HG02642 (cell line): Measurements from ENCODE around the gene LSM7.

ENCODE experiments used
- ATAC-seq: cut with Tn5 transposase; IDR thresholded peaks from one replicate; pipeline ENCODE4 v1.9.1; 2021; ENCODE audit warnings: mild to moderate bottlenecking; ENCODE audit not compliant: unreplicated experiment, poor library complexity

Gene LSM7

DNA sequence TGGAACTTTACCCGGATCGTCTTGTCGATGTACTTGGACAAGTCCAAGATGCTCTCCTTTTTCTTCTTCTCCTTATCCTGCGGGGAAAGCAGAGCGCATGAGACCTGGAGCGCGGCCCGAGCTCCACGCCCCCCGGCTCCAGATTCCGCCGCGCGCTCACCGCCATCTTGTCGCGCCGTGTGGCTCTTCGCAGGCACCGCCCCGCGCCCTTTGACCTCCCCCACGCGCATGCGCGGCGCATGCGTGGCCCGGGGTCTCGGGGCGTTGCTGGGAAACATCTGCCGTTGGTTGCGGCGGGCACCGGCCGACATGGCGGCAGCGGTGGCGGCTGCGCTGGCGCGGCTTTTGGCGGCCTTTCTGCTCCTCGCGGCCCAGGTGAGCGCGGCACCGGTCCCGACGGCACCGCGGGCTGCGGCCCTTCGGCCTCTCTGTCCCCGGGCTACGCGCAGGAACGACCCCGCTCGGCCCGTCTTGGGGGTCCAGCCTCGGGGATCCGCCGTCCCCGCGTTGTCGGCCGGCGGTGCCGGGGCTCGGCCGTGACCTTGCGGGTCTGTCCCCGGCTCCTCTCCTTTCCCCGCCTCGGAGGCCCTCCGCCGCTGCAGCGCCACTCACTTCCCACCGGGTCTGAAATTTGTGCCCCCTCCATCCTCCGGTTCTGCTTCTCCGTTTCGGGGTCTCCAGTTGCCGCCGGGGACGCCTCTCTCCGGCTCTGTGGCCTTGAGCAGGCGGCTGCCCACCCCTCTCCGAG, at the start of gene LSM7, which contains the start of gene SPPL2B:
LSM7 (minus strand) TSS at position 186 of the 748 bp plus-strand sequence; CDS start at position 166, 20 bp downstream.
SPPL2B (plus strand) TSS at position 284 of the 748 bp plus-strand sequence; CDS start at position 310, 26 bp downstream.
- ATAC-seq = peak; percentile 76

DNA sequence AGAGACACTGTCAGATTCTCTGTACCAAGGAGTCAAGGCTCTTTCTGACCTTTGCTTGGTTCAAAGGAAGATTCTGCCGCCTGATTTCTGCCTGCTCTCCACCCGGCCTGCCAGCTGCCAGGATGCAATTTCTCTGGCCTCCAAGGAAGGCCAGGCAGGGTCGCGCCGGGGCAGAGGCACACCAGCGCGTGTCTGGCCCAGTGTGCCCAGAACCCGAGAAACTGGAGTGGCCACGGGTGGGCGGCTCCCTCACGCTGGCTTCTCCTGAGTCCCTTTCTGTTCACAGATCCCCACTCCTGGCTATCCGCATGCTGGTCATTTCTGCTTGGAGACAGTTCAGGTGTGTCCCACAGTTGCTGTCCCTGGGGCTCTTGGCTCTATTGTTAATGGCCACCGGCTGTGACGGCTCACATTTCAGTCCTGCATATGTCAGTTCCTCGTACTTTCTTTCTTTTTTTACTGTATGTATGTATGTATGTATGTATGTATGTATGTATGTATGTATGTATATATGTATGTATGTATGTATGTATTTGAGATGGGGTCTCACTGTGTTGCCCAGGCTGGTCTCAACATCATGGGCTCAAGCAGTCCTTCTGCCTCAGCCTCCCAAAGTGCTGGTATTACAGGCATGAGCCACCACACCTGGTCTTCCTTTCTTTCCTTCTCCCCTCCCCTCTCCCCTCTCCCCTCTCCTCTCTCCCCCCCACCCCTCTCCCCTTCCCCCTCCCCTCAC, 48.6 kb upstream of the LSM7 start:
- no peak for ATAC-seq

GRCh38 chr19:2375353-2376121, 47.2 kb upstream of the LSM7 start:
- ATAC-seq = no peak

- no peak for ATAC-seq
Observed at GRCh38 chr19:2374808-2375207, 46.4 kb upstream of the LSM7 start.

- ATAC-seq = no peak
Observed at GRCh38 chr19:2372076-2372612, 43.8 kb upstream of the LSM7 start.

DNA sequence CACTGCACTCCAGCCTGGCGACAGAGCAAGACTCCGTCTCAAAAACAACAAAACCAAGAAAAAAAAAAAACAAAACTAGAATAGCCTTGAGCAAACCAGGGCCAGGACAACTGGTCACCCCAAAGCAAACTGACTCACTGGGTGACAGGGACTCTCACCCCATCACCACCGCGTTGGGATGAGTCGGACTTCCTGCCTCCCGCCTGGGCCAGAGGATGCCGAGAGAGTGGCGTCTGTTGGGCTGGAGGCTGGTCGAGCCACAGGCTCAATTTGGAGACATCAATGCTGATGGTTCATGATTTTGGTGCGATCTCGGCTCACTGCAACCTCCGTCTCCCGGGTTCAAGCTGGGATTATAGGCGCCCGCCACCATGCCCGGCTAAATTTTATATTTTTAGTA, 43.3 kb upstream of the LSM7 start:
- ATAC-seq = no peak

DNA sequence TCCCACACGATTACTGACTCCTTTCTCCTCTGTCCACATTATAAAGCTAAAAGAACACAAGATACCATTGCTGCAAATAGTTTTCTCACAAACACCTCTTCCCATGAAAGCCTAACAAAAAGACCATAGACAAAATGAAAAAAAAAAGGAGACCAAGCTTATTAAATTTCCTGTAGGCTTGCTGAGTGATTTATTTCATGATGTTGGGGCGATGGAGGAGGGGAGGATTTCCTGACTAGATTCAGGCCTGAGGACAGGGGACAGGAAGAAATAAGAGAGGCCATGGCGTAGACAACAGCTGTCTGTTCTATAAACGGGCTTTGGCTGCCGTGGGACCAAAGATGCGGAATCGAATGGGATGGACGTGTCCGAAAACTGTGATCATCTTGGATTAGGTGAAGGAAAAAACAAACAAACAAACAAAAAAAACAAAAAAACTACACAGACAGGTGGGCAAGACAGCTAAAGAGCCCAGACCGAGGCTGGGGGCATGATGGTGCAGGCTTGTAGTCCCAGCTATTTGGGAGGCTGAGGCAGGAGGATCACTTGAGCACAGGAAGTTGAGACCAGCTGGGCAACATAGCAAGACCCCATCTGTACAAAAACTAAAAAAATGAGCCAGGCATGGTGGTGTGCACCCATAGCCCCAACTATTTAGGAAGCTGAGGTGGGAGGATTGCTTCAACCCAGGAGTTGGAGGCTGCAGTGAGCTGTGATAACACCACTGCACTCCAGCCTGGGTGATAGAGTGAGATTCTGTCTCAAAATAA, 37.0 kb upstream of the LSM7 start:
- no peak for ATAC-seq

GRCh38 chr19:2363419-2363818, 35.0 kb upstream of the LSM7 start:
- ATAC-seq = no peak

DNA sequence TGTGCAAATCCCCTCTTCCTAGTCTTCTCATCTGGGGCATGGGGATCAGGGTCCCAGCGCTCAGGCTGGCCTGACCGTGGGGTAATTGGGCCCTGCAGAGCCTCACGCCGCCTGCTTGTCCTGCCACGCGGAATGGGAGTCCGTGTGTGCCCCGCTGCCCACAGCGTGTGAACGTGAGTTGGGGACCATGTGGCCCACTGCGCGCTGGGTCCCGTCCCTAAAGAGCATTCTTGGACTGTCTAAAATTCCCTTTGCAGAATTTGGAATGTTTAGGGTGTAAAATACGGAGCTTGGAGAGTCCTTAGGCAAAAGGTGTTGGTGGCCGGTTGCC, 34.5 kb upstream of the LSM7 start:
- ATAC-seq = no peak

- ATAC-seq = no peak
Observed at GRCh38 chr19:2362046-2362969, 33.9 kb upstream of the LSM7 start.

DNA sequence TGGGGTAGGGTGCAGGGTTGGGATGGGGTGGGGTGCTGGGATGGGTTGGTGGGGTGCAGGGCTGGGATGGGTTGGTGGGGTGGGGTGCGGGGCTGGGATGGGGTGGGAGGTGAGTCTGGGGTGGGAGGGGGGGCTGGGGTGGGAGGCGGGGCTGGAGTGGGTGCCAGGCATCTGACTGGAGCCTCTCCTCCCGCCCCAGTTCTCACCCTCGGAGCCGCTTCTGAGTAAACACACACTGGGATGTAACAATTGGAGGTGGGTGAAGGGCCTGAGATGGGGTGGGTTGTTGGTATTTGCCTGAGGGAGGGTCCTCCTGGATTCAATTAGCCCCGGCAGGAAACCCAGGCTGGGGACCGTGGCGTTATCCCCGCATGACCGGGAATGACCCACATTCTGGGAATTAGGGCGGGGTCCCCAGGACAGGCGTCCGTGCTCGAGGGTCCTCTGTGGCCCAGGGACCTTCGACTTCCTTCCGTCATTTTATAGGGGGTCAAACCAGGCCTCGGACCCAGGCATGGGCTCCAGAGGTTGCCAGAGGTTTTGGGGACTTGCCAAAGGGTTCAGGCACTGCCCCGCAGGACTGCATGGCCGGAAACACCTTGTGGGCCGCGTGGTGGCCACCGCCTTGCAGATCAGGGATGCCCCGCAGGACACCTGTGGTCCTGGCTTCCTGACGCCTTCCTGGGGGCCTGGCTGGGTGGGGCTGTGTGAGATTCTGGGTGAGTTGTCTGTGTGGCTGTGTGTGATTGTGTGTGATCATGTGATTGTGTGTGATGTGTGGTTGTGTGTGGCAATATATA, 33.1 kb upstream of the LSM7 start:
- no peak for ATAC-seq

GRCh38 chr19:2360833-2361232, 32.4 kb upstream of the LSM7 start:
- no peak for ATAC-seq

- ATAC-seq = no peak
Observed at GRCh38 chr19:2359992-2360685, 31.8 kb upstream of the LSM7 start, which contains the start of gene TMPRSS9. Gene TMPRSS9 (plus strand): TSS chr19:2360265. CDS start chr19:2389786, 29,521 bp downstream.

DNA sequence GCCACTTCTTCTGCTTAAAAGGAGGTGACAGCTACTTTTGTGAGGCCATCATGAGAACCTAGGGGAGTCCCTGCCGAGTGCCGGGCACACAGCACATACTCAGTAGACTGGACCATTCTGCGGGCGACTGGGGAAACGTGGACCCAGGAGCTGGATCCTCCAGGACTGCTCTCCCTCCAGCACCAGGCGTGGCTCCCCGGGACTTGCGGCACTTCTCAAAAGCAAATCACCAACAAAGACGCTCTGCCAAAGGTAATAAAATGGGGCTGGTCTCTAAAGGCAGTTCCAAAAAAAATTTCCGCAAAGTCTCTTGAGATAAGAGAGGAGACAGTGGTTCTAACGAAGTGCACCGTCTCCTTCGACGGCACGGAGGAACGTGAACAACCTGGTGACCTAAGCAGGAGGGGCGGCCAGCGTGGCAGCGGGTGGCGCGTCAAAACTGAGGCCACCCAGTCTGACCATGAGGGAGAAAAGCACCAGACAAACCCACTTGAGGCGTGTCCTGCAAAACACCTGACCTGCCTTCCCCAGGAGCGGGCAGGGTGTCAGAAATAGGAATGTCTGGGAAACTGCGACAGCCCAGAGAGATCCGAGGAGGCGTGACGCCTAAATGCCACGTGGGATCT, 30.3 kb upstream of the LSM7 start:
- no peak for ATAC-seq

- ATAC-seq = no peak
Observed at GRCh38 chr19:2357279-2358206, 29.2 kb upstream of the LSM7 start.

GRCh38 chr19:2356036-2356646, 27.8 kb upstream of the LSM7 start:
- no peak for ATAC-seq
